ENCODE results near the gene POLR1A. TPM values are rescaled to one million over a fixed set of nuclear protein-coding genes. Genes with fewer than 3 reads are reported as not detected.
A peak's percentile ranks its signal among the peaks of the same experiment; 100 is the strongest.

Gene POLR1A
- total RNA-seq, 6 donors from 2014 or later, result 12.0 to 25.8 (median 22.1) TPM

DNA sequence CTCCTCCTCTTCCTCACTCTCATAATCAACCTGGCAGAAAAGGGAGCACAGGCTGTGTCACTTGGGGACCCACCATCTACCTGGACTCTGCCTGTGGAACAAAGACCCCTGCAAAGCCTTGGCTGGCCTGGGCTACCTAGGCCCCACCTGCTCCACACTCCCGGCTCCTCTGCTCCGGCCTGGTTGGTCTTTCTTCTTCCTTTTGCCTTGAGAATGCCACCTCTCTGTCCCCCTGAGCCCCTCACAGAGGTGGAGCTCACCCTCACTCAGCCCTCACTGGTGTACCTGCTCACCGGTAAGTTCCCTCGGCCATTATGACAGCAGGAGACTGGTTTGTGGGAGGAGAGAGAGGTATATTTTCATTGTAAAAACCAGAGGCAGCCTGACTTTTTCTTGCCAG is 74.1 kb downstream of the POLR1A start:
- ATAC-seq (ENCODE audit: low FRiP score in 2 of 2) (no peak), DNase-seq (no peak)
- no peak overlapping the region for H3K4me3 ChIP-seq
- H3K27me3 ChIP-seq, result no peaks in the 10 kb centered on the region
- 98% methylated on average over 4 of the region's 4 CpGs for WGBS, 2 donors
- TF ChIP-seq POLR2AphosphoS5 (IDR thresholded peaks at IDR 0.05), result no peak
- TF ChIP-seq POLR2A (IDR thresholded peaks at IDR 0.05), result no peak
- no peak for TF ChIP-seq EP300 (IDR thresholded peaks at IDR 0.05)
- TF ChIP-seq, protein P1, sequence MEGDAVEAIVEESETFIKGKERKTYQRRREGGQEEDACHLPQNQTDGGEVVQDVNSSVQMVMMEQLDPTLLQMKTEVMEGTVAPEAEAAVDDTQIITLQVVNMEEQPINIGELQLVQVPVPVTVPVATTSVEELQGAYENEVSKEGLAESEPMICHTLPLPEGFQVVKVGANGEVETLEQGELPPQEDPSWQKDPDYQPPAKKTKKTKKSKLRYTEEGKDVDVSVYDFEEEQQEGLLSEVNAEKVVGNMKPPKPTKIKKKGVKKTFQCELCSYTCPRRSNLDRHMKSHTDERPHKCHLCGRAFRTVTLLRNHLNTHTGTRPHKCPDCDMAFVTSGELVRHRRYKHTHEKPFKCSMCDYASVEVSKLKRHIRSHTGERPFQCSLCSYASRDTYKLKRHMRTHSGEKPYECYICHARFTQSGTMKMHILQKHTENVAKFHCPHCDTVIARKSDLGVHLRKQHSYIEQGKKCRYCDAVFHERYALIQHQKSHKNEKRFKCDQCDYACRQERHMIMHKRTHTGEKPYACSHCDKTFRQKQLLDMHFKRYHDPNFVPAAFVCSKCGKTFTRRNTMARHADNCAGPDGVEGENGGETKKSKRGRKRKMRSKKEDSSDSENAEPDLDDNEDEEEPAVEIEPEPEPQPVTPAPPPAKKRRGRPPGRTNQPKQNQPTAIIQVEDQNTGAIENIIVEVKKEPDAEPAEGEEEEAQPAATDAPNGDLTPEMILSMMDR (IDR thresholded peaks at IDR 0.05), result no peak
- H3K36me3 ChIP-seq, result peaks cover 8 to 76% (median 63%) of the 10 kb centered on the region in 4 donors
- peaks cover 16 to 30% (median 28%) of the 10 kb centered on the region in 4 donors for H3K4me1 ChIP-seq
- H3K27ac ChIP-seq, result no peak overlapping the region
- H3K9me3 ChIP-seq, result no peaks in the 10 kb centered on the region

DNA sequence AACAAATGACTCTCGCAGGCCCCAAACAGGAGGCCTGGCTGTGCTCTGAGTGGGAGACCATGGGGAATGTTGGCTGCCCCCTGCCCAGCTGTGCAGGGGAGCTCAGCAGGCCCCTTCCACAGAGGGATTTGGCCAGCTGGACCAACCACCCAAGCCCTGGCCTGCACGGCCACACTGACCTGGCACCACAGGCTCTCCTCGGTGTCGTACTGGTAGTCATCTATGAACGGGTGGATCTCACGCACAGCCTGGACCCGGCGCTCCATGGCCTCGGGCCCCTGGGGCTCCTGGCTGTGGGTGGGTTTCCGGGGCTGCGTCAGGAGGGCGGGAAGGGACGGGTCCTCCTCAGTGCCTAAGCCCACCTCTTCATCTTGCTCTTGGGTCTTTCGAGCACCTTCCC is 74.5 kb downstream of the POLR1A start:
- Histone ChIP-seq H3K4me3 (no peak overlapping the region), H3K27ac (no peak overlapping the region), H3K9me3 (no peaks in the 10 kb centered on the region), H3K27me3 (no peaks in the 10 kb centered on the region), H3K36me3 (peaks cover 8 to 81% (median 65%) of the 10 kb centered on the region in 4 donors), H3K4me1 (peaks cover 11 to 27% (median 25%) of the 10 kb centered on the region in 4 donors)
- TF ChIP-seq POLR2A (IDR thresholded peaks at IDR 0.05), result no peak
- TF ChIP-seq, protein P1 (IDR thresholded peaks at IDR 0.05), result no peak
- no peak for TF ChIP-seq EP300 (IDR thresholded peaks at IDR 0.05)
- TF ChIP-seq POLR2AphosphoS5 (IDR thresholded peaks at IDR 0.05), result no peak
- ATAC-seq (ENCODE audit: low FRiP score in 2 of 2), result no peak
- WGBS, 2 donors, result 96% methylated on average over 12 to 14 of the region's 14 CpGs
- DNase-seq, result peak in 1 of 2 donors; percentile 72

DNA sequence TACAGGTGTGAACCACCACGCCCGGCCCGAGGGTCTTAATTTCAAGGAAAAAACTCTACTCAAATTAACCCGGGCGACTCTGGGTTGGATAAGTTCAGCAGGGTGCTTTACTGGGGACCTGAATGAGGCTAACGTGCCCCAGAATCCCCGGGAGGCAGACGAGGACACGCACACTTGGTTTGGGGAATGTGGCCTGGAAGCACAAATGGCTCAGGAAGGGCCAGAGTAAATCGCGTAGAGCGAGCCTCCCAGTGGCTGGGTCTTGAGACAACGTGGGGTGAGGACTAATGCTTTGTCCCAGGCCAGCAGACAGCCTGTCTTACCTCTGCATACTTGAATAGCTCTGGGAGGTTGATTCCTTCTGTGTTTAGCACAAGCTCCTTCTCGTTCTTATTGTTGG is 75.8 kb downstream of the POLR1A start:
- Histone ChIP-seq H3K27ac (no peak overlapping the region), H3K4me1 (peaks cover 0 to 14% (median 12%) of the 10 kb centered on the region in 4 donors), H3K9me3 (no peaks in the 10 kb centered on the region), H3K4me3 (no peak overlapping the region), H3K36me3 (peaks cover 8 to 86% (median 67%) of the 10 kb centered on the region in 4 donors), H3K27me3 (no peaks in the 10 kb centered on the region)
- ATAC-seq (ENCODE audit: low FRiP score in 2 of 2) (no peak), DNase-seq (no peak)
- TF ChIP-seq POLR2A (IDR thresholded peaks at IDR 0.05), result no peak
- no peak for TF ChIP-seq POLR2AphosphoS5 (IDR thresholded peaks at IDR 0.05)
- TF ChIP-seq EP300 (IDR thresholded peaks at IDR 0.05), result no peak
- 96 to 98% methylated on average over 14 of the region's 14 CpGs for WGBS, 2 donors

DNA sequence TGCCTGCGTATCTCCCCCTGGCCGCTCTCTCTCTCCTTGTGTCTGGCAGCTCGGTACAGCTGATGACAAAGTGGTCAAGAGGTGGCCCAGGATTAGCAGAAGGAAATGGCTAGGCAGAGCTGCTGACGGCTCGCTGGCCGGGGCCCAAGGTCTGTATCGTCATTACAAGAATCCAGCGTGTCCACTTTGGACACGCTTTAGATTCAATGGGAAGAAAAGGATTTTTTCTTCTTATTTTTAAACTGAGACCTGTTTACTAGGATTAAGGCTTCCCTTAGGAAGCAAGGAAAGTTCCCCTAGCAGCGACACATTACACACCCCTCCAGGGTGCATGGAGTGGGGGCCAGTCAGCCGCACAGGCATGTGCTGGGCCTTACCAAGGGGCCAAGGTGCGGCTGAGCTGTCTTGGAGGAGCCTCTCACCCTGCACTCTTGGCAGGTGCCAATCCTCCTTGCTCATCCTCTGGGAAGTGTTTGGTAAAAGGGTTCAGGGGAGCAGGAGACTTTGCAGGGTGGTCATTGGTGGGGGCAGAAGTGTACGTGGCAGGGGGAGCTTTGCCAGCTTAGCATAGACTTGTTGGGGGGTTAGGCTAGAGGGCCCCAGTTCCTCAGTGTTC is 76.8 kb downstream of the POLR1A start:
- ATAC-seq (ENCODE audit: low FRiP score in 2 of 2), result peak in 1 of 2 donors; percentile 45
- no peak for DNase-seq
- TF ChIP-seq EP300 (IDR thresholded peaks at IDR 0.05) (no peak), POLR2A (IDR thresholded peaks at IDR 0.05) (no peak), POLR2AphosphoS5 (IDR thresholded peaks at IDR 0.05) (no peak)
- TF ChIP-seq, protein P1 (IDR thresholded peaks at IDR 0.05), result no peak
- no peaks in the 10 kb centered on the region for H3K9me3 ChIP-seq
- peaks cover 0 to 5% (median 2%) of the 10 kb centered on the region in 4 donors for H3K4me1 ChIP-seq
- H3K27me3 ChIP-seq, result no peaks in the 10 kb centered on the region
- 79 to 81% methylated on average over 13 of the region's 13 CpGs for WGBS, 2 donors
- H3K4me3 ChIP-seq, result no peak overlapping the region
- H3K27ac ChIP-seq, result no peak overlapping the region
- H3K36me3 ChIP-seq, result peaks cover 8 to 83% (median 67%) of the 10 kb centered on the region in 4 donors

DNA sequence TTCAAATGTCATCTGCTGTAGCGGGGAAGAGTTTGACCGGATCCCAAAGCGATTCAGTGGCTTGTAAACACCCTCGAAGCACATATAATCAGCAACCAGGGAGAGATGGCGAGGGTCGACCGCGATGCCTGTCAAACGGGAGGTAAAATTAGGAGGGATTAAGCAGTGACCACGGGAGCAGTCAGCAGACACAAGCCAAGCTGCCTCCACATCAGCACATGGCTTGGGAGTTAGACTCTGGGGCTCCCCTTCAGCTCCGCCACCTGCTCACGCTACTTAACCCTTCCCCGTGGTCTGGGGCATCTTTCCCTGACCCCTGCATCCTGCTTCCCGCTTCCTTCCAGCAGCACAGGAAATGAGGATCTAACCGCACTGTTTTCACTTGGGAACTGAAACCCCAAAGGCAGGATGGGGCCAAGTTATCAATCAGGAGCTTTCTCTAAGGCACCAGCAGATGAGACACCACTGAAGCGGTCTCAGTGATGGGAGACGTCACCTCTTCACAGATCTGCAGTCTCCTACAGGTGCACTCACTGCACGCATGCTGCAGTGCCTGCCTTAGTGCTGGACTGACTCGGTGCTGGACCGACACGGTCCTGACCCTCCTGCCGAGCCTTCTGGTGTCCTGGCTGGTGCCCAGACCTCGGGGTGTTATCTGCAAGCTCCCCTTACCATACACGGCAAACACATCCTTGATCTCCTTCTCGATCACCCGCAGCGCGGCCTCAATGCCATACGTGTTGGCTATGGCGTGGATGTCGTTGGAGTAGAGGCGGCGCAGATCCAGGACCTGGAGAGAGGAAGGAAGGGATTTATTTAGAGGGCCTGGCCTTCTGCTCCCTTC is 77.5 kb downstream of the POLR1A start:
- ATAC-seq (ENCODE audit: low FRiP score in 2 of 2) (peak in 1 of 2 donors; percentile 4), DNase-seq (no peak)
- 89 to 90% methylated on average over 29 to 33 of the region's 33 CpGs for WGBS, 2 donors
- H3K27me3 ChIP-seq, result no peaks in the 10 kb centered on the region
- peaks cover 8 to 75% (median 60%) of the 10 kb centered on the region in 4 donors for H3K36me3 ChIP-seq
- no peak overlapping the region for H3K4me3 ChIP-seq
- peaks cover 0 to 3% (median 0%) of the 10 kb centered on the region in 4 donors for H3K4me1 ChIP-seq
- H3K9me3 ChIP-seq, result no peaks in the 10 kb centered on the region
- TF ChIP-seq POLR2AphosphoS5 (IDR thresholded peaks at IDR 0.05), result no peak
- TF ChIP-seq EP300 (IDR thresholded peaks at IDR 0.05), result no peak
- no peak for TF ChIP-seq POLR2A (IDR thresholded peaks at IDR 0.05)
- TF ChIP-seq, protein P1 (IDR thresholded peaks at IDR 0.05), result no peak
- H3K27ac ChIP-seq, result no peak overlapping the region

Measured in upper lobe of left lung (tissue), 6 donors.